Measurements from ENCODE around the gene CIBAR2. TPM values are rescaled to one million over a fixed set of nuclear protein-coding genes. Genes with fewer than 3 reads are reported as not detected.

The CIBAR2 gene
- total and polyA plus RNA-seq, 10 of the 15 experiments (the other 5 are each of a cell fraction or from before 2014, with no cell fraction given) = 0.05 to 0.16 (median 0.07) TPM; not detected in 7

DNA sequence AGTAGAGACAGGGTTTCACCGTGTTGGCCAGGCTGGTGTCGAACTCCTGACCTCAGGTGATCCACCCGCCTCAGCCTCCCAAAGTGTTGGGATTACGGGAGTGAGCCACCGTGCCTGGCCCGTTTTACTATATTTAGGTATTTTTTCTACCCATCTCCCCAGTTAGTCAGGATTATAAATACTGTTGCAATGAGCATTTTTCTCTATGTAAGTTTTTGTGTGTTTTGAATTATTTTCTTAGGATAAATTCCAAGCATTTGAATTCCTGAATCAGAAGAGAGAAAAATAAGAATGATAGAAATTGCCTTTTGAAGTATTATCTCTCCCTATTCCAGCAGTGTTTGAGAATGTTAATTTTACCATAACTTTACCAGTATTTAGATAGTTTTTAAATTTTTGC, 48.1 kb downstream of the CIBAR2 start (continued):
- TF ChIP-seq, protein P1, sequence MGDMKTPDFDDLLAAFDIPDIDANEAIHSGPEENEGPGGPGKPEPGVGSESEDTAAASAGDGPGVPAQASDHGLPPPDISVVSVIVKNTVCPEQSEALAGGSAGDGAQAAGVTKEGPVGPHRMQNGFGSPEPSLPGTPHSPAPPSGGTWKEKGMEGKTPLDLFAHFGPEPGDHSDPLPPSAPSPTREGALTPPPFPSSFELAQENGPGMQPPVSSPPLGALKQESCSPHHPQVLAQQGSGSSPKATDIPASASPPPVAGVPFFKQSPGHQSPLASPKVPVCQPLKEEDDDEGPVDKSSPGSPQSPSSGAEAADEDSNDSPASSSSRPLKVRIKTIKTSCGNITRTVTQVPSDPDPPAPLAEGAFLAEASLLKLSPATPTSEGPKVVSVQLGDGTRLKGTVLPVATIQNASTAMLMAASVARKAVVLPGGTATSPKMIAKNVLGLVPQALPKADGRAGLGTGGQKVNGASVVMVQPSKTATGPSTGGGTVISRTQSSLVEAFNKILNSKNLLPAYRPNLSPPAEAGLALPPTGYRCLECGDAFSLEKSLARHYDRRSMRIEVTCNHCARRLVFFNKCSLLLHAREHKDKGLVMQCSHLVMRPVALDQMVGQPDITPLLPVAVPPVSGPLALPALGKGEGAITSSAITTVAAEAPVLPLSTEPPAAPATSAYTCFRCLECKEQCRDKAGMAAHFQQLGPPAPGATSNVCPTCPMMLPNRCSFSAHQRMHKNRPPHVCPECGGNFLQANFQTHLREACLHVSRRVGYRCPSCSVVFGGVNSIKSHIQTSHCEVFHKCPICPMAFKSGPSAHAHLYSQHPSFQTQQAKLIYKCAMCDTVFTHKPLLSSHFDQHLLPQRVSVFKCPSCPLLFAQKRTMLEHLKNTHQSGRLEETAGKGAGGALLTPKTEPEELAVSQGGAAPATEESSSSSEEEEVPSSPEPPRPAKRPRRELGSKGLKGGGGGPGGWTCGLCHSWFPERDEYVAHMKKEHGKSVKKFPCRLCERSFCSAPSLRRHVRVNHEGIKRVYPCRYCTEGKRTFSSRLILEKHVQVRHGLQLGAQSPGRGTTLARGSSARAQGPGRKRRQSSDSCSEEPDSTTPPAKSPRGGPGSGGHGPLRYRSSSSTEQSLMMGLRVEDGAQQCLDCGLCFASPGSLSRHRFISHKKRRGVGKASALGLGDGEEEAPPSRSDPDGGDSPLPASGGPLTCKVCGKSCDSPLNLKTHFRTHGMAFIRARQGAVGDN (IDR thresholded peaks at IDR 0.05) = no peak
- TF ChIP-seq TCF12 (IDR thresholded peaks at IDR 0.05; ENCODE audit: low read depth, low read length) = no peak
- TF ChIP-seq PAX5 (IDR thresholded peaks at IDR 0.05; ENCODE audit: borderline replicate concordance, low read depth, low read length) = no peak

DNA sequence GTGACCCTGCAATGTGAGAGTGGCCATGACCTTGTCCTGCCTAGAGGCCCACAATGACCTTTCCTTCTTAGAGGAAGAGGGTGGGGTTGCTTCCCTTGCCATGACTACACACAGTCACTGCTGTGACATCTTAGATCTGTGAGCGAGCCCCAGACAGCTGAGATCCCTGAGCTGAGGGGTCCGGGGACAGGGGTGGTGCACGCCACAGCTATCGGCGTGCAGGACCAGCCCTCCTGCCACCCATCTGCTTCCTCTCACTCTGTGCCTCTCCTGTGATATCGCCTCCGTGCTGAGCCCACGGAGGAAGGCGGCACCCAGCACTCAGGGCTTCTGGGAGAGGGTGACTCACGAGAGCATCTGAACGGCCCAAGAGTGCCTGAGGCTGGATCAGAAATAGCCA, 49.4 kb downstream of the CIBAR2 start:
- WGBS (ENCODE audit: insufficient coverage, insufficient replicate concordance, low lambda C conversion rate, missing lambda C conversion rate) = 77% methylated on average over 11 of the region's 11 CpGs
- intact Hi-C loops (cut with micrococcal nuclease; ENCODE audit: unreplicated experiment) (no loop called here), in situ Hi-C loops (cut with MboI) (no loop called here)
- Histone ChIP-seq H3K27ac (ENCODE audit: control insufficient read depth, insufficient read depth) (no peak overlapping the region), H3K4me3 (no peak overlapping the region), H3K27me3 (replicated peaks in 1 of 2; ENCODE audit: control insufficient read depth in 2 of 2, insufficient read depth in 2 of 2, low read length in 1 of 2) (no peaks in the 10 kb centered on the region), H3K79me2 (ENCODE audit: control insufficient read depth, insufficient read depth, low read length) (no peaks in the 10 kb centered on the region), H2AFZ (ENCODE audit: control insufficient read depth, low read depth, low read length) (no peak overlapping the region), H3K4me2 (ENCODE audit: control insufficient read depth, insufficient read depth) (no peak overlapping the region), H4K20me1 (ENCODE audit: control insufficient read depth, insufficient read depth) (no peaks in the 10 kb centered on the region), H3K36me3 (ENCODE audit: control insufficient read depth in 2 of 2, insufficient read depth in 2 of 2, low read length in 1 of 2) (no peaks in the 10 kb centered on the region), H3K9ac (ENCODE audit: control insufficient read depth, insufficient read depth, low read length) (no peak overlapping the region), H3K9me3 (replicated peaks; ENCODE audit: control insufficient read depth, insufficient read depth, low read length) (no peaks in the 10 kb centered on the region), H3K4me1 (ENCODE audit: control insufficient read depth, insufficient read depth, low read length) (peaks cover 17% of the 10 kb centered on the region)
- ATAC-seq = no peak
- no peak for FAIRE-seq
- SMC1A ChIA-PET (ENCODE audit: uncharacterized antibody, unreplicated experiment) = no interaction called here
- no TSS peak for BruUV-seq (replicated peaks)
- CTCF ChIA-PET = interaction anchor here (1.0 kb wide), 1 partner anchor 35 kb away, joined by 3 read pairs; the partner anchor contains the start of gene KIAA0513
- no peak for DNase-seq (ENCODE audit: low read depth, low spot score)
- RAD21 ChIA-PET (ENCODE audit: unreplicated experiment) = no interaction called here
- TF ChIP-seq, protein P2, sequence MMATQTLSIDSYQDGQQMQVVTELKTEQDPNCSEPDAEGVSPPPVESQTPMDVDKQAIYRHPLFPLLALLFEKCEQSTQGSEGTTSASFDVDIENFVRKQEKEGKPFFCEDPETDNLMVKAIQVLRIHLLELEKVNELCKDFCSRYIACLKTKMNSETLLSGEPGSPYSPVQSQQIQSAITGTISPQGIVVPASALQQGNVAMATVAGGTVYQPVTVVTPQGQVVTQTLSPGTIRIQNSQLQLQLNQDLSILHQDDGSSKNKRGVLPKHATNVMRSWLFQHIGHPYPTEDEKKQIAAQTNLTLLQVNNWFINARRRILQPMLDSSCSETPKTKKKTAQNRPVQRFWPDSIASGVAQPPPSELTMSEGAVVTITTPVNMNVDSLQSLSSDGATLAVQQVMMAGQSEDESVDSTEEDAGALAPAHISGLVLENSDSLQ (IDR thresholded peaks at IDR 0.05) = no peak
- no peak for TF ChIP-seq HCFC1 (IDR thresholded peaks at IDR 0.05; ENCODE audit: low read length)
- TF ChIP-seq, protein P3, sequence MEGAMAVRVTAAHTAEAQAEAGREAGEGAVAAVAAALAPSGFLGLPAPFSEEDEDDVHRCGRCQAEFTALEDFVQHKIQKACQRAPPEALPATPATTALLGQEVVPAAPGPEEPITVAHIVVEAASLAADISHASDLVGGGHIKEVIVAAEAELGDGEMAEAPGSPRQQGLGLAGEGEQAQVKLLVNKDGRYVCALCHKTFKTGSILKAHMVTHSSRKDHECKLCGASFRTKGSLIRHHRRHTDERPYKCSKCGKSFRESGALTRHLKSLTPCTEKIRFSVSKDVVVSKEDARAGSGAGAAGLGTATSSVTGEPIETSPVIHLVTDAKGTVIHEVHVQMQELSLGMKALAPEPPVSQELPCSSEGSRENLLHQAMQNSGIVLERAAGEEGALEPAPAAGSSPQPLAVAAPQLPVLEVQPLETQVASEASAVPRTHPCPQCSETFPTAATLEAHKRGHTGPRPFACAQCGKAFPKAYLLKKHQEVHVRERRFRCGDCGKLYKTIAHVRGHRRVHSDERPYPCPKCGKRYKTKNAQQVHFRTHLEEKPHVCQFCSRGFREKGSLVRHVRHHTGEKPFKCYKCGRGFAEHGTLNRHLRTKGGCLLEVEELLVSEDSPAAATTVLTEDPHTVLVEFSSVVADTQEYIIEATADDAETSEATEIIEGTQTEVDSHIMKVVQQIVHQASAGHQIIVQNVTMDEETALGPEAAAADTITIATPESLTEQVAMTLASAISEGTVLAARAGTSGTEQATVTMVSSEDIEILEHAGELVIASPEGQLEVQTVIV (IDR thresholded peaks at IDR 0.05; ENCODE audit: borderline replicate concordance, partially characterized antibody) = no peak
- TF ChIP-seq TBL1XR1 (IDR thresholded peaks at IDR 0.05; ENCODE audit: low read depth, low read length) = no peak
- TF ChIP-seq KAT2A (conservative IDR thresholded peaks at IDR 0.05; ENCODE audit: control insufficient read depth, low read depth, low read length) = no peak
- TF ChIP-seq NFYB (IDR thresholded peaks at IDR 0.05; ENCODE audit: insufficient read depth, low read depth, low read length) = no peak
- TF ChIP-seq JUND (IDR thresholded peaks at IDR 0.05; ENCODE audit: low read depth, low read length) = no peak
- POLR2A ChIA-PET = no interaction called here
